ENCODE measurements around the gene EPB41L4A. TPM values are rescaled to one million over a fixed set of nuclear protein-coding genes. Genes with fewer than 3 reads are reported as not detected.

The EPB41L4A gene
- total RNA-seq: 0.09 and 0.16 TPM in 2 replicates

GRCh38 chr5:112419164-112419985 lies at the start of gene EPB41L4A:
Gene EPB41L4A, minus strand, starts transcription at chr5:112419277. Its CDS starts 238 bp downstream, at chr5:112419039.

